BJ (cell line): Measurements from ENCODE around the gene CGB7. TPM values are rescaled to one million over a fixed set of nuclear protein-coding genes. Genes with fewer than 3 reads are reported as not detected.

ENCODE experiments used
- CTCF ChIA-PET: fragments of 350-600 bp; formaldehyde crosslinking; extraction: SDS; loops from one replicate; lab custom pipeline; 2021; ENCODE audit warnings: antibody characterized with exemption, inconsistent platforms; lab: Yijun Ruan, JAX
- POLR2A ChIA-PET: fragments of 300-600 bp; sonication (Branson Sonifier 250); formaldehyde crosslinking; extraction: SDS; loops from one replicate; lab custom pipeline; 2021; ENCODE audit warnings: antibody characterized with exemption; lab: Charles Lee
- DNase-seq: peaks from one replicate; pipeline ENCODE4 v3.0.0-alpha.2; 2011; ENCODE audit warnings: low read depth
- H3K27me3 ChIP-seq: 2 replicates; pipeline ENCODE4 v1.6.0; 2011; ENCODE audit warnings: low read length; ENCODE audit not compliant: control insufficient read depth, insufficient read depth
- H3K36me3 ChIP-seq: 2 replicates; pipeline ENCODE4 v1.5.1; 2011; ENCODE audit warnings: low read length; ENCODE audit not compliant: control insufficient read depth, insufficient read depth
- H3K4me3 ChIP-seq: 2 replicates; pipeline ENCODE4 v1.5.1; 2011; ENCODE audit warnings: low read depth, mild to moderate bottlenecking, control low read depth, low read length
- polyA plus RNA-seq: library from polyadenylated mRNA; depleted of rRNA; stranded (reverse); fragments of >200 nt; gene quantifications from 2 replicates; pipeline ENCODE4 v1.2.3, GENCODE V29; 2011
- TF ChIP-seq, protein P1 (sequence below): IDR thresholded peaks from 2 replicates; pipeline ENCODE4 v1.5.1; 2011; ENCODE audit warnings: low read depth, mild to moderate bottlenecking, control low read depth, inconsistent platforms, low read length, moderate library complexity; ENCODE audit not compliant: insufficient read depth

CGB7 gene
- polyA plus RNA-seq, 1 experiment = 0.28 TPM

DNA sequence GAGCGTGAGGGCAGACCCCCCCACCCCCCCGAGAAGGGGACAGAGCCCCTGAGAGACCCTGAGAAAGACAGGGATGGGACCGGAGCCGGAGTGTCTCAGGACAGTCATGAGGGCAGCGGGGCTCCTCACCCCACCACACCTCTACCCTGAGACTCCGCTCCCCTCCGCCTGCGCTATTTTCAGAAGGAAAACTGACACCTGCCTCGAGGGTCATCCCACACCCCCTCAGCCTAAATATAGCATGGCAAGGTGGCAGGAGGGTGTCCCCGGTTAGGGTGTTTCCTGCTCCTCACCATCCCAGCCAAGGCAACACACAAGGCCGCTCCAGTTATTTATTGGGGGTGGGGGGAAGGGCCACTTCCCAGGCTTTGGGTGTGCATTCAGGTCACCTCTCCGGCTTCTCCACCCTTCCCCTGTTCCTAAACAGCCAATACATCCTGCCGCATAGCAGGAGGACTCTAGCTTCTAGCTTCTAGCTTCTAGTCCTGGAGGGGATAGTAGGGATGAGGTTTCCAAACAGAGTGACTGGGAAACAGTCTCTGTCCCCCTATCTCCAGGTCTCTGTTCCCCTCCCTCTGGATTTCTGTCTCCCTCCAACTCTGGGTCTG lies 8.5 kb upstream of the CGB7 start:
- H3K4me3 ChIP-seq = no peak overlapping the region
- POLR2A ChIA-PET = no interaction called here
- no peak for DNase-seq
- H3K36me3 ChIP-seq = no peaks in the 10 kb centered on the region
- CTCF ChIA-PET = no interaction called here
- H3K27me3 ChIP-seq = peaks cover 17% of the 10 kb centered on the region
- TF ChIP-seq, protein P1, sequence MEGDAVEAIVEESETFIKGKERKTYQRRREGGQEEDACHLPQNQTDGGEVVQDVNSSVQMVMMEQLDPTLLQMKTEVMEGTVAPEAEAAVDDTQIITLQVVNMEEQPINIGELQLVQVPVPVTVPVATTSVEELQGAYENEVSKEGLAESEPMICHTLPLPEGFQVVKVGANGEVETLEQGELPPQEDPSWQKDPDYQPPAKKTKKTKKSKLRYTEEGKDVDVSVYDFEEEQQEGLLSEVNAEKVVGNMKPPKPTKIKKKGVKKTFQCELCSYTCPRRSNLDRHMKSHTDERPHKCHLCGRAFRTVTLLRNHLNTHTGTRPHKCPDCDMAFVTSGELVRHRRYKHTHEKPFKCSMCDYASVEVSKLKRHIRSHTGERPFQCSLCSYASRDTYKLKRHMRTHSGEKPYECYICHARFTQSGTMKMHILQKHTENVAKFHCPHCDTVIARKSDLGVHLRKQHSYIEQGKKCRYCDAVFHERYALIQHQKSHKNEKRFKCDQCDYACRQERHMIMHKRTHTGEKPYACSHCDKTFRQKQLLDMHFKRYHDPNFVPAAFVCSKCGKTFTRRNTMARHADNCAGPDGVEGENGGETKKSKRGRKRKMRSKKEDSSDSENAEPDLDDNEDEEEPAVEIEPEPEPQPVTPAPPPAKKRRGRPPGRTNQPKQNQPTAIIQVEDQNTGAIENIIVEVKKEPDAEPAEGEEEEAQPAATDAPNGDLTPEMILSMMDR = no peak

DNA sequence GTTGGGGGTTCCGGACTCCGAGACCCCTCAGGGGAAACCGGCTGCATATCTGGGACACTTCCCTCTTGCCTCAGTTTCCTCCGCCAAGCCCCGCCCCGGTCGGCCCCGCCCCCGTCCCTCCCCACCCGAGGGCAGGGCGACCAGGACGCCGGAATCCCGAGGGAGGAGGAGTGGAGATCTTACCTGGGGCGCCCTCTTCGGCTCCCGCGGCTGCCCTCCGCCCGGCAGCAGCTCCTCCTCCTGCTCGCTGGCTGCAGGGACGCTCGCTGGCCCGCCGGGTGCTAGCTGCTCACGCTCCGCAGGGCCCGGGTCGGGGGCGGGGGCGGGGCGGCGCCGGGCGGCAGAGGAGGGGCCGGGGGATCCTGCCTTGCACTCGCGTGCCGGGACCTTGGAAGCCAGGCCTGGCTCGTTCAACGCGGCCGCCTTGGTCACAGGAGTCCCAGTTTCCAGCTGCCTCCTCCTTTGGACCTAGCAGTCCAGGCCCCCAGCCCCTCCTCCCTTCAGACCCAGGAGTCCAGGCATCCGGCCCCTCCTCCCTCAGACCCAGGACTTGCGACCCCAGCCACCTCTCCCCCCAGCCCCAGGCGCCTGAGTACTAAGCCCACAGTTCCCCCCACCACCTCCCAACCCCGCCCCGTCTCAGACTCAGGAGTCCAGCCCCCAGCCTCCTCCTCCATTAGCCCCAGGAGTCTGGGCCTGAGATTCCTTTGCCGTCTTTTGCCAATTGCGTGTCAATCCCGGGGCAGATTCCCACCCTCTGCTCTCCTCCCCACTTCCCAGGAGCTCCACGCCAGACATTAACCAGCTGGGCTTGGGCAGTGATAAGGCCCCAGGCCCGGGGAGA lies 7.4 kb upstream of the CGB7 start, which contains the start of gene NTF4:
NTF4 (minus strand) TSS at position 51 of the 844 bp plus-strand sequence. CDS start 2,821 bp downstream, outside the sequence.
- no peak for DNase-seq
- Histone ChIP-seq H3K4me3 (peak within 1 kb of the TSS; percentile 20; the same call in 1 of the 2 replicates), H3K27me3 (peaks cover 17% of the 10 kb centered on the region), H3K36me3 (no peaks in the 10 kb centered on the region)
- TF ChIP-seq, protein P1 = no peak
- ChIA-PET CTCF (interaction anchor here (0.8 to 0.9 kb wide), 2 partner anchors 10 to 71 kb away, joined by 3 read pairs; partner anchors contain the start of genes GYS1 and RUVBL2), POLR2A (interaction anchor here (0.8 kb wide), 1 partner anchor 84 kb away, joined by 9 read pairs; no protein-coding TSS in a partner anchor)

DNA sequence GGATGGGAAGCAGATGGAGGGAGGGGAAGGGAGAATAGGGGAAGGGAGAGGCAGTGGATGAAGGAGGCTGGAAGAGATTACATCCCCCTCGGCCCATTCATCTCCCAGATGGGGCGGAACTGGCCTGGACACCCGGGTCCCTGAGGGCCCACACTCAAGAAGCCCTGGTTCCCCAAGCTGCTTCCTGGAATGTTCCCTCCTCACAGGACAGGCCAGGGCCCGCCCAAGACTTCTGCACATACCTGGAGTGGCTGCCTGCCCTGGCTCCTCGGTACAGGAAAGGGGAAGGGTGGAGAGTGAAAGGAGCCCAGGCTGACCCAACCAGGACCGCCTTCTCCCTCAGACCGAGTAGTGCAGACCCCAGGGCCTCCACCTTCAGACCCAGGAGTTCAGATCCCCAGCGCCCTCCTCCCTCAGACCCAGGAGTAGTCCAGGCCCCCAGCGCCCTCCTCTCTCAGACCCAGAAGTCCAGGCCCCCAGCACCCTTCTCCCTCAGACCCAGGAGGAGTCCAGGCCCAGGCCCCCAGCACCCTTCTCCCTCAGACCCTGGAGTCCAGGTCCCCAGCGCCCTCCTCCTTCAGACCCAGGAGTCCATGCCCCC lies 6.6 kb upstream of the CGB7 start:
- DNase-seq = no peak
- CTCF ChIA-PET = no interaction called here
- H3K27me3 ChIP-seq = peaks cover 17% of the 10 kb centered on the region
- H3K36me3 ChIP-seq = no peaks in the 10 kb centered on the region
- no peak overlapping the region for H3K4me3 ChIP-seq
- TF ChIP-seq, protein P1 = no peak
- POLR2A ChIA-PET = no interaction called here

DNA sequence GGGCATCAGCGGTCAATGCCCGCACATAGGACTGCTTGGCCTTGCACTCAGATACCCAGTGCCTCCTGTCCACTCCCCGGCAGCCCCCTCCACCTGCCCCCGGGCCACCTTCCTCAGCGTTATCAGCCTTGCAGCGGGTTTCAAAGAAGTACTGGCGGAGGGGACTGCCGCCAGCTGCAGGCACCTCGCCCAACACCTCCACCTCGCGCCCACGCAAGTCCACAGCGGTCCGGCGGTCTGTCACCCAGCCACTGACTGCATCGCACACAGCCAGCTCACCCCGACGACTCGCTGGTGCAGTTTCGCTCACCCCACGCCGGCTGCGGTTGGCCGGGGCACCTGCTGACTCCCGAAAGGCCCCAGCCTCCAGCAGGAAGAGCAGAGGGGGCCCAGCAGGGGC lies 3.9 kb upstream of the CGB7 start:
- TF ChIP-seq, protein P1 = no peak
- Histone ChIP-seq H3K27me3 (peaks cover 14% of the 10 kb centered on the region), H3K4me3 (no peak overlapping the region), H3K36me3 (no peaks in the 10 kb centered on the region)
- ChIA-PET POLR2A (no interaction called here), CTCF (interaction anchor here (1.7 kb wide), 1 partner anchor 37 kb away, joined by 5 read pairs; no protein-coding TSS in a partner anchor)
- DNase-seq = no peak

DNA sequence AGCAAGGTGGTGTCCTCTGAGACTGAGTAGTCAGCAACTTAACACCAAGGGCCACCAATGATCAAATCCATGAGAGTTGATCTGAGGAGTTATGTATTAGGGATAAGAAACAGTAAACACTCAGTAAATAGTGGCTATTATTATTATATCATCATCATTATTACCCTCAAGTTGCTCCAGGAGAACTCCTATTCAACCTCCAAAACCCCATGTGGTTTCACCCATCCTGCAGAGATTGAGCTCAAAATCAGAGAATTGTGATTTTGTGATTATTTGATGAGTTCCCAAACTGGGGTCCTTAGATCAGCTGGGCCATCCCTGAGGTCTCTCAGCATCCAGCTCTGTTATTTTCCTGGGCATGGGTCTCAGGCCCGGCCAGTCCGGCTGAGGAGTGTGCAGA lies 3.5 kb upstream of the CGB7 start:
- no peak for DNase-seq
- Histone ChIP-seq H3K27me3 (peaks cover 10% of the 10 kb centered on the region), H3K36me3 (no peaks in the 10 kb centered on the region), H3K4me3 (no peak overlapping the region)
- ChIA-PET CTCF (interaction anchor here (1.7 to 3.5 kb wide), 2 partner anchors 38 to 61 kb away, joined by 5 to 14 read pairs; no protein-coding TSS in a partner anchor), POLR2A (no interaction called here)
- TF ChIP-seq, protein P1 = no peak
